ENCODE results near the gene KPNA2.

- no peak for TF ChIP-seq CTCF (conservative IDR thresholded peaks at IDR 0.05 in 1 of 2, IDR thresholded peaks at IDR 0.05 in 1 of 2; ENCODE audit: extremely low read depth in 1 of 2, insufficient read depth in 1 of 2, low read depth in 1 of 2, low read length in 2 of 2)
- TF ChIP-seq EZH2 (IDR thresholded peaks at IDR 0.05; ENCODE audit: borderline replicate concordance, low read length) = no peak
These were observed 15.2 kb upstream of the KPNA2 start for GRCh38 chr17:68020409-68020756.
